Activated T-cell treated with anti-CD3 and anti-CD28 coated beads, Interleukin-2, amount 50 U/mL, for 1 hour (primary cell): Measurements from ENCODE around the gene CDKN1C.

ENCODE experiments used
- DNase-seq: peaks from one replicate; pipeline ENCODE4 v3.0.0-alpha.2; 2020

CDKN1C gene

DNA sequence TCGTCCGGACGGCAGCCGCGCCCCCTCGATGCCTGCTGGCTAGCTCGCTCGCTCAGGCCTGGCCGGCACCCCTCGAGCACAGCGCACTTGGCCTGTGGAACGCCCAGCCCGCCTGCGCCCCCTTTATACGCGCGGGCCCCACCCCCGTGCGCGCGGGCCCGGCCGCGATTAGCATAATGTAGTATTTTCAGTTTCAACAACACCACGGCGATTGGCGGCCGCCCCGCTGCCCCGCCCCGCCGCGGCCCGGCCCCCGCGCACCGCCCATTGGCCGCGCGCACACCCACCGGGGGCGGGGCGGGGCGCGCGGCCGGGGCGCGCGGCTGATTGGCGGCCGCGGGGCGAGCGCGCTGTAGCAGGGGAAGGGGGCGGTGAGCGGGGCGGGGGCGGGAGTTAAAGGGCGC, at the start of gene CDKN1C:
CDKN1C (minus strand) TSS at position 98 of the 404 bp plus-strand sequence. CDS start 319 bp downstream, outside the sequence.
- DNase-seq, result peak; percentile 84

DNA sequence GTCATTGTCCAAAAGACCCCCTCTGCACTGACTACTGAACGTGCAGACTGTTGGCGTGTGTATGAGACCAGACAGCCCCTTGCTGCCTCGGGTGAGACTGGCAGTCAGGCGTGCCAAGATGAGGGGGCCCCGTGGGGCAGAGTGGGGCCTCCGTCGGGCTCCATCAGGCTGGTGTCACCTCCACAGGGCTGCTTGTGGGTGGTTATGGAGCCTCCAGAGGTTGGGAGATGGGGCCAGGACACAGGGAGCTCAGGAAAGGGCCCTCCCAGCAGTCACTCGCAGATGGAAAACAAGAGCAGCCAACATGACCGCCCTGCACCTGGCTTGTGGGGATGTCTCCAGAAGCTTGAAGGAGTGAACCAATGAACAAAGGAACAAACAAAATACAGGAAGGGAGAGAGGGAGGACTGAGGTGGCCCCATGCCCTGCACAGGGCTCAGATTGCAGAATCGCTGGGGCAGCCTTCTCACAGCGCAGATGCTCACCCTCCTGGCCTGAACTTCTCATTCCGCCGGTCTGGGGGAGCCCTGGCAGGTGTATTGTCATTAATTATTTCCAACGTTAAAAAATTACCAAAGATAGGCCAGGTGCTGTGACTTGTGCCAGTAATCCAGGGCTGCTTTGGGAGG, 49.1 kb upstream of the CDKN1C start:
- no peak for DNase-seq

DNA sequence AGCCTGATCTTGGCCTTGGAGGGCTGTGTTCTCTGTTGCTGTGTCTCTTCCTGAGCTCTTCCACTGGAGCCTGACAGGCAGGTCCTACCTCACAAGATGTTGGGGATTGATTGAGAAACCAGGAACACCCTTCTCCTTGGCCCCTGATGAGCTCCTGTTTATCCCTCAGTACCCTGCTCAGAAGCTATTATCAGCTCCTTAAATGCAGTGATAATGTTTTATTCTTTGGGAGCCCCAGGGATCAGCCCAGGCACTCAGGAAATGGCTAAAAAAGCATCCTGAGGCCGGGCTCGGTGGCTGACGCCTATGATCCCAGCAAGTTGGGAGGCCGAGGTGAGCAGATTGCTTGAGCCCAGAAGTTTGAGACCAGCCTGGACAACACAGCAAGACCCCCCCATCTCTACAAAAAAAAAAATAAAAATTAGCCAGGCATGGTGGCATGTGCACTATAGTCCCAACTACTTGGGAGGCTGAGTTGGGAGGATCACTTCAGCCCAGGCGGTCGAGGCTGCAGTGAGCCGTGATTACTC, 48.5 kb upstream of the CDKN1C start:
- no peak for DNase-seq

DNA sequence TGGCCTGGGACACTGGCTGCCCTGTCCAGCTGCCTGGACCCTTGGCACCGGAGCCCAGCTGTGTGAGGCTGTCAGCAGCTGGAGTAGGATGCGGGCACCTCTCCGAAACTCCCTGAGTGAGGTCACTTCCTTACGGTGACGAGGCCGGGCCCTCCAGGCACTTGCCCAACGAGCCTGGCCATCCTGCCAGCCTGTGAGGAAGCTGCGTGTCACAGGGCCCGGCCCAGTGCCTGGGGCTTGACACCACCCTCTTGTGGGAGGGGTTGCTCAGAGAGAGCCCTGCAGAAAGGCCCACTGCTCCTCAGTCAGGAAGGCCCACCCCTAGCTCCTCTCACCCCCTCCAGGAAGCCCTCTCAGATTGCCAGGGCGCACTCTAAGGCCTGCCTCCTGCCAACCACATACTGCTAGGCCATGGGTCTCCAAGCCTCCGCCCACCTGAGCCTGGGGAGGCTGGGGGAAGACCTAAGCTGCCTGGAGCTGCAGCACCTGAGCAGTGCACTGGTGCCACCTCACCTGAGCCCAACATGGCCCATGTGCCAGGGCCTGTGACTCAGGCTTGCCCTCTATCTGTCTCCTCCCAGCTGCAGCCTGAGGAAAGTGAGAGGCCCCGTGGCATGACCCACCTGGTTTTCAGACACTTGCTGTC, 47.9 kb upstream of the CDKN1C start:
- no peak for DNase-seq

DNA sequence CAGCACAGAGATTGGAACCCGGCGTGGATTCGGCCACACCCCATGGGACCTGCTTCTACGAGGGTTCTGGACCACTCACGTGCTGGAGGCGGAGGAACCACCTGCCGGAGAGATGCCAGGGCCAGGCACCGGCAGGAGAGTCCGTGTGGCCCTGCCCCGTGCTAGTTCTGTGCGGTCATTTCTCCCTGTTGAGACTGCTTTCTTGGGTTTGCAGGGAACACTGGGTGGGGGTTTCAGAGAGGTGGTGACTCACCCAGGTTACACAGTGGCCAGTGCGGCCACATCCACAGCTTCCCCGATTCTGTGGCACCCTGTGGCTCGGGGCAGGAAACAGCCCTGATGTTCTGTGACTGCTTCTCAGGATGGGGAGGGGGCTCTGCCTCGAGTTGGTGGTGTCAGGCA, 47.3 kb upstream of the CDKN1C start:
- no peak for DNase-seq

DNA sequence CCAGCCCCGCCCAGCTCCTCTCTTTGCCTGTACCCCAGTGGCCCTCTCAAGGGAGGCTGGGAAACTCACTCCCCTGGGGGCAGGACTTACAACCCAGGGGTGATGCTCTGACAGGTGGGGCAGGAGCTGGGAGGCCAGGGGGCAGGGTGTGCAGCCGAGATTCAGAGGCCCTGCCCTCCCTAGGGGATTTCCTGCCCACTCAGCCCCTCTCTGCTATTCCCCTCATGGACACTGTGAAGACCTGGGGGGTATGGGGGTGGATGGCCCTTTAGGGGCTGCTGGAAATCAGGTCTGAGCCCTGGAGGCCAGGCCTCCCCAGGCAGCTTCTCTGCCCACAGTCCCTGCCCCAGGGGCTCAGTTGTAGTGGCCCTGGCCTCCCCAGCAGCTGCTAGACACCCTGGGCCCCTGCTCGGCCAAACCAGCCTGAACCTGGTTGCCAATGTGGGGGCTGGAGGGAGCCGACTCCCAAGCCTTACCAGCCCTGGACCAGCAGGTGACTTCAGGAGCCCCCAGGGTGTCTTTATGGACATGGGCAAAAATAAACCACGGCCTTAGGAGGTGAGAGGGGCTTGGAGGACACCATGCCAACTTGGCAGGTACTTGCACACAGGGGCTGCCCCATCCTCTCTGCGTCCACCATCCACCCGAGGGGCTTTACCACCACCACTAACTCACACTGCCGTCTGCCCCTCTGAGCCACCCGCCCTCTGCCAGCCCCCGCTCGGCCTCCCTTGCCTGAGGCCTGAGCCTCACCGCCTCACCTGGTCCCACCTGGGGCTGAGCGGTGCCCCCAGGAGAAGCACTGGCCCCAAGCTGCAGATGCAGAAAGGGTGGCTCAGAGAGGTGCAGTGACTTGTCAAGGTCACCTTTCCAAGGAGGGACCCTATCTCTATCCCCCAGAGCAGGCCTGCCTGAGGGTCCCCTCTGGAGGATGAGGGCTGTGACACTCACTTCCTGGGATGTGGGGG, 46.5 kb upstream of the CDKN1C start:
- no peak for DNase-seq

DNA sequence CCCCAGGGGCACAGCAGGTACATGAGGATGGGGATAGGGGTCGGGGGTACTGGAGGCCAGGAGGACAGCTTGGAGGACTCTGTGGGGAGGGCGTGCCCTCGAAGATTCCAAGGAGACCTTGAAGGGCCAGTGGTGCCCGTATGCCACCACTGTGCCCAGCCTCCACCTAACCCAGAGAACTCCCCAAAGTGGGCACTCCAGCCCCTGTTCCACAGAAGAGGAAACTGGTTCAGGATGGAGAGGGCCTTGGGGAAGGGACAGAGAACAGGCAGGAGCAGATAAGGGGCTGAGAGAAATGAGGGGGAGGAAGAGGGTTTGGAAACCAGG, 45.8 kb upstream of the CDKN1C start:
- DNase-seq, result no peak

DNA sequence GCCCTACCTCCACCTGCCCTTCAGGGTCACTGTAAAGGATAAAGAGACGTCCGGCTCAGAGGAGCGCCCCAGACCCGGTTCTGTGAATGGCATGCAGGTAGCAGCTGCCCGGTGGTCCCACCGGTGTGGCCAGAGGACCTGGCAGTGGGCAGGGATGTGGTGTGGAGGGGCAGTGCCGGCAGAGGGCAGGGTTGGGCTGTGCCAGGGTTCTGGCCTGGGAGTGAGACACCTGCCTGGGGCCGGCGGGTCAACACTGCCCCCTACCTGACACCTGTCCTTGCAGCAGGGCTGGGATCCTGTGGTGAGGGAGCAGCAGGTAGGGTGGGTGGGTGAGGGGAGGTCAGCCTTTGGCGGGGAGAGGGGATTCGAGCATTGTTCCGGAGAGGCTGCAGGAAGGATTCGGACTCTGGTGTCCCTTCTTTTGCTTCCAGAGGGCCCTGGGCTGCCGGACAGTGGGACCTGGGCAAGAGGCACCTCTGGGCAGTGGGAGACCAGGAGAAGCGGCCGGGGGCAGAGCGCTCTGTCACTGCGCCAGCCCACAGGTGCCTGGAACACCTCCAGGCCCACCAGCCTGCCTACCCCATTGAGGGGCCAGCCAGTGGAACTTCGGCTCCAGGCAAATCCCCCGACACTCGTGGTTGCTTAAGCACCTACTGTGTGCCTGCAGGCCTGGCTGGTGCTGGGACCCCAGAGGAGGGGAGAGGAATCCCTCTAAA, 45.3 kb upstream of the CDKN1C start:
- peak; percentile 53 for DNase-seq

DNA sequence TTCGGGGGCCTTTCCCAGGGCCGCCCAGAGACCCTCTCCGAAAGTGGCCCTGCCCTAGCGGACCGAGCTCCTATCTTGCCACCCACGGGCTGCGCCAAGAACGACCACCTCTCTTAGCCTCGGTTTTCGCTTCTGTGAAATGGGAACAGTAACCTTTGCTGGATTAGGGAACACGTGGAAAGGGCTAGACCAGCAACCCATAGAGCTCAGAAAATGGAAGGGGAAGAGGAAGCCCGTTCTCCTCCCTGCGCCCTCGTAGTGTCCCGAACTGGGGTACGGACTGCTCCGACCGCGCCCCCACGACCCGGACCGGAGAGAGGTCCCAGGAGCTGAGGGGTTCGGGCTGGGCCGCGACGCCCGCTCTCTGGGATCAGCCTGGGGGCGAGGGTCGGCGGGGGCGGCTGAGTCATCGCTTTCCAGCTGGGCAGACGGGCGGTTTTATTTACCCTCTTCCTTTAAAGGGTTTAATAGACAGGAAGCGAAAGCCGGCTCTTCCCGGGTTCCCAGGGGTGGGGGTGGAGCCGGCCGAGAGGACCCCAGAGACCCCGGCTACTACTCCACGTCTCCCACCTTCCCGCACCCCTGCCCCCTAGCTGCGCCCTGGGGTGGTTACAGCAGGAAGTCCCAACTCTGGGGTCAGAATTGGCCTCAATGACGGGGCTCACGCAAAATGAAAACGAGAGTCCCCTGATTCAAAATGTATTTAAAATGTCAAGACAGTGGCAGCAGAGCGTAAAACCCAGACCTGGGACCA, 44.6 kb upstream of the CDKN1C start:
- DNase-seq, result no peak

DNA sequence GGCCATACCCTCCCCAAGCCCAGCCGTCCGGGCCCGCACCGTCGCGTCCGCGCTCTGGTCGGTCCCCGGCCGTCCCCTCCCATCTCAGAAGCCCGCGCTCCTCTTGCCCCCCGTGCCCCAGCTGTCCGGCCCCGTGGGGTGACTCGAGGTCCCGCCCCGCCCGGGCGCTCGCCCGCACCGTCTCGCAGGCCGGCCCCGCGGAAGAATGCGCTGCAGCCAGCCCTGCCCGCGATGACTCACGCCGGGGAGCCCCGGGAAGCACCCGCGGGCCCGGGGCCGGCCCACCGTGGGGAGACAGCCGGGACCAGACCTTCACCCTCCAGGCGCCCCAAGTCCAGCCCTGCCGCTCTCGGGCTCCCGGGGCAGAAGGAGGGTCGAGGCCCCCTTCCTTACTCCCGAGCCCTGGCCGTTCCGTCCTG, 44.0 kb upstream of the CDKN1C start:
- DNase-seq, result peak; percentile 53

DNA sequence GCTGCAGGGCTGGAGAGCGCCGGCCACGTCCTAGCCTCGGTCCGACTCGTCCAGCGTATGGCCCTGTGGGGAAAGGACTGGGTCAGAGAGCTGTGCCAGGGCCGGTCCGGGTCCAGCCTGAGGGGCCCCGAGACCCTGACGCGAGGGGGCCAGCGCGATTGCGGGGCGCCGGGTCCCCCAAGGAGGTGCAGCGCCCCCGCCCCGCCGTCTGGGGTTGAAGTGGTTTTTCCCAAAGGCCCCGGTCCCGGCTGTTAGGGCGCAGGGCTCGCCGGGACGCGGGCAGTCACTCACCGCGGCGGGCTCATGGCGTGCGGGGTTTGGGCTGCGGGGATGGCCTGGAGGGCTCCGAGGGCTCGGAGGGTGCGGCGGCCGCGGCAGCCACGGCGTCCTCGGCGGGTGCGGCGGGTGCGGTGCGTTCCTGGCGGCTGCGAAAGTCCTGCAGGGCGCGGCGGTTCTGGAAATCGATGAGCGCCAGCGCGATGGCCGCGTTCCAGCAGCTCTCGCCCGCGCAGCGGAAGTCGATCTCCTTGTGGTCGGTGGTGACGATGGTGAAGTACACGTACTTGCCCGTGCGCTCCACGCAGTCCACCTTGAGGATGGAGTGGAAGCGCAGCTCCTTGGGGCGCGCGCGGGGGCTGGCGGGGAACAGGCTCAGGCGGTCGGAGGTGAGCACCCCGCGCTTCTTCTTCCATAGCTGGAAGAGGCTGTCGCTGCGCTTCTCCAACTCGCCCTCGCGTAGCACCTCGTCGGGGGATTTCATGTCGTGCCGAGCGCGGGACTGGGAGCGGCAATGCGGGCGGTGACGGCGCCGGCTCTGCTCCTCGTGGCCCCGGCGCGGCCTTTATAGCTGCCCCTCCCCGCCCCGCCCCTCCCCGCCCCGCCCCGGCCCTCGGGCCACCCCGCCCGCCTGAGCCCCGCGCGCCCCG, 43.3 kb upstream of the CDKN1C start, which contains the start of gene PHLDA2:
PHLDA2 (minus strand) TSS at position 816 of the 926 bp plus-strand sequence; CDS start at position 760, 56 bp downstream.
- DNase-seq, result peak; percentile 61

DNA sequence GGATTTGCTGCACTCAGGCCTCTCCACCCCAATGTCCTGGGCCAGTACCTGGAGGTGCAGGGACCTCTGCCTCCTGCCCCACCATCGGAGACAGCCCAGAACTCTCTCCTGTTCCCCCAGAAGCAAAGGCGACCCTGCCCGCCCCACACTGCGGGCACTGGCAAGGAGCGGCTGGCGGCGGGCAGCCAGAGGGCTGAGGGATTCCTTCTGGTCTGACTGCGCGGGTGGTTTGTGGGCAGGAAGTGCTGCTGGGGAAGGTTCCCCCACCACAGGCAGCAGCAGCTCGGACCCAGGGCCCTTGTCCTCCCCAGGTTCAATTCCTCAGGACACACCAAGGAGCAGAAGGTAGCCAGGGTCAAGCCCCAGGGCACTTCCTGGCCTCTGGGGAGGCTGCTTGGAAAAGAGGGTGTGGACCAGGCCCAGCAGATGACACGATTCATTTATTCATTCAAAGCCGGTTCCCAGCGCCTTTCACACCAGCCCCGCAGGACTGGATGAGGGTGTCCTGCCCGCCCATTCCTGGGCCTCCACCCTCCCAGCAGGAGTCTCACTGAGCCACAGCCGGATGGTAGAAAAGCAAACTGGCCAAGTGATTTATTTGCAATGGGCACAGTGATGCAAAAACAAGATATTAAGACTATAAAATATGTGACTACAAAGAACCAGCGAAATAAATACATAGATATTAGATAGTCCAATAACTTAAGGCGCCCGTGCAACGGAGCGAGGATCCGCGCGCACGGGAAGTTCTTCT, 42.5 kb upstream of the CDKN1C start:
- DNase-seq, result no peak

DNA sequence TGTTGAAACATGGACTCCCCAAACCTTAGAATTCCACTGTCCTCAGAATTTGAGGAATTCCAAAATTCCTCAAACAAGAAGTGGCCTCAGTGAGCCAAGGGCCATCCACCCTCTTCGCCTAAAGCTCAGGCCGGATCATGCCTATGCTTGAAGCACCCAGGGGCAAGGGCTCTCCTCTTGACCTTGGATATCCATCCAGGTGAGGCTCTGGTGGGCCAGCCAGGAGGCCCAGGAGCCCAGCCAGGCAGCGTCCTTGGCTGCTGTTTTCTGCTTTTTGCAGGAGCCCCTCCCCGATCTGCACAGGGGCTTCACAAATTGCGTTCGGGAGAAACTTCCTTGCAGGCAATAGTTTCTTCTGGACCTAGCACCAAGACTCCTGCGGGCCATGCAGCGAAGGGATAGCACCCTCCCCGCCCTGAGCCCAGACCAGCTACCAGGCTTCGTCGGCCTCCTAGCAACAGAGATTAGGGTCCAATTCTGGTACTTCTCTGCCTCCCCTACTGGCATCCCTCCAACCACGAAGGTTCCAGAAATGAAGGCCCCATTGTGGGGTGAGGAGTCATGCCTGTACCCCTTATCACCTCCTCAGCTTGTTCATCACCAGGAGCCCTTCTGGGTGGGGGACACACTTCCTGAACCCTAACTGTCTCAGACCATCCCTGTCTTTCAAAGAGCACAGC, 41.7 kb upstream of the CDKN1C start:
- DNase-seq, result no peak

DNA sequence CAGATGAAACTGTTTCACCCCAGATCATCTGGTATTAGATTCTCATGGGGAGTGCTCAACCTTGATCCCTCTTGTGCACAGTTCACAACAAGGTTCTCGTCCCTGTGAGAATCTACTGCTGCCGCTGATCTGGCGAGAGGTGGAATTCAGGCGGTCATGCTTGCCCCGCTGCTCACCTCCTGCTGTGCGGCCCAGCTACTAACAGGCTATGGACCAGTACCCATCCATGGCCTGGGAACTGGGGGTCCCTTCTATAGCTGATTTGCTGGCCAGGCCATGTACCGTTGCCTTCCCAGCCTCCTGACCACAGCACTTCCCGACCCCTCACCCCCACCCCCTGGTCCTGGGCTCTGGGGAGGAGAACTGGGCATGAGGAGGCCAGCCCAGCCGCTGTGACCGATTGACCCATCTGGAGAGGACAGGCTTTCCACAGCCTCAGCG, 41.1 kb upstream of the CDKN1C start:
- no peak for DNase-seq

DNA sequence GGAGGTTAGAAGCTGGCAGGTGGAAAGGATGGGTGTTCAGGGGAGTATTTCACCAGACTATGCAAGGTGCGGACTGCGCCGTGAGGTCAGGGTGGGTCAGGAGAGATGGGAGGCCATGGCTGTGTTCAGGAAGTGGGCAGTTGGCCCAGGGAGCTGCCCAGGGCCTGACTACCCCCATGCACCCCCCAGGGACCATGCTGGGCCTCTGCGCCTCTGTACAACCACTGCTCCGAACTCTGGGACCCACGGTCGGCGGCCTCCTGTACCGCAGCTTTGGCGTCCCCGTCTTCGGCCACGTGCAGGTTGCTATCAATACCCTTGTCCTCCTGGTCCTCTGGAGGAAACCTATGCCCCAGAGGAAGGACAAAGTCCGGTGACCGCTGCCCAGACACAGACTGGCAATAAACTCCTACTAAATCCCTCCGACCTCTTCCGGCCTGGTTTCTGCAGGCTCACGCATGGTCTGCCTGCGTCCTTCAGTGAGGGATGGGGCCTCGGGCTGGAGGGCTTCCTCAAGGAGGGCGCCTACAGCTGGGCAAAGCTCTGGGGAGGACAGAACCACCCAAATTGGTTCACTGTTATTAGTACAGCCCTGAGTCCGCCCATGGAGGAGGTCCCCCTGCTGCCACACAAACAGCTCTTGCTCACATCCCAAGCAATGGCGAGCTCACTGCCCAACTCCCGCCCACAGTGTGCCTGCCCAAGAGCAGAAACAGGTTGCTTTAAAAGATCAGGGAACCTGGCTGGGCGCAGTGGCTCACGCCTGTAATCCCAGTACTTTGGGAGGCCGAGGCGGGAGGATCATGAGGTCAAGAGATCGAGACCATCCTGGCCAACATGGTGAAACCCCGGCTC, 39.5 kb upstream of the CDKN1C start:
- DNase-seq, result no peak

DNA sequence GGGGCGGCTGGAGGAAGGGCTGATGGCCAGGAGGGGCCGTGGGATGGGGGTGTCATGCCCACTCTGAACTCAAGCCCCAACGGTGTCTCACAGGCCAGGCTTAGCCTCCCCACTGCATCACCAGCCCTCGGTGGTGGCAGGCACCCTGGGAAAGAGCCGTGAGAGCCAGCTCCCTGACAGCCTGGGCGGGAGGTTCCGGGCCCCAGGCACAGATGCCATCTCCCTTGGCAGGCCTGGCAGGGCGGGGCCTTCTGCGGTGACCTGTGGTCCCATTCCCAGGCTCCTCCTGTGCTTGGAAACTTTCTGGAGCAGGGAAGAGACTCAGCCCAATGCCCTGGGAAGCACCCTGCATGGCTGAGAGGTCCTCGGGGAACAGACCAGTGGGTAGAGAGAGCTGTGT, 38.8 kb upstream of the CDKN1C start:
- no peak for DNase-seq

DNA sequence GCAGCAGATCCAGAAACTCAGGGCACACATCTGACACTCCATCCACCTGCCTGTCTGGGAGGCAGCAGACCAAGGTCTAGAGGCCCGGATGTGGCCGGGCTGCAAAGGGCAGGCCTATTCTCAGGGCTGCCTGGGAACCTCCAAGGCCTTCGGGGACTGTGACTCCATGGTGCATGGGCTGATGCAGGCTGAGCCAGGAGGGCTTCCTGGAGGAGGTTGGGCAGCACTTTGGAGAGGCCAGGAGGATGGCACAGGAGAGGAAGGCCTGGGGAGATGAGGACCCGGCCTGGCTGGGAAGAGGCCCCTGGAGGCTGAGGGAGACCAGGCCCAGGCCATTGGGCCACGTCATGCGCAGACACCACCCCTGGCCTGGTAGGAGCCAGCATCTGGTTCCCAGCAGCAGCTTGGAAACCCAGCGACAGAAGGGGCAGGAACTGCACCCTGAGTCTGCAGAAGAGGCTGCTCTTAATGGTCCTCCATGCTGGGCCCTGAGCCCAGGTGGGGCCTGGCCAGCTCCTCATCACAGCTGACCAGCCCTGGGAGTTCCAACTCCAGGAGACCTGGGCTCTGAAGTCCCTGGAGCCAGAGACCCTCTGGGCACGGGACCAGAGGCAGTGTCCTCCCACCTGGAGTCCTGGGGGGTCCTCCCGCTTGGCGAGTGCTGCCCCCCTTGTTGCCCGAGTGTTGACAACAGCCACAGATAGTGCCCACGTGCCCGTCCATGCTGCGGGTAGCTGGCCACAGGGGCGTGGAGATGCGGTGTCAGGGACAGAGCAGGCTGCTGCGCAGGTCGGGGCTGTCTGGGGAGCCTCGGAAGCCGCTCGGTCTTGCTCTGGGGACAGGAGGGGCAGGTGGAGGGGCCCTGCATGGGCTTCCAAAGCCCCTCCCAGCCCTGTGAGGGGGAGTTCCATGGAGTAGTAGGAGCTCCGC, 38.1 kb upstream of the CDKN1C start:
- DNase-seq, result no peak
